AG09309 (cell line): ENCODE results near the gene PDCD1LG2.
"Not testable (repeated sequence)": the region's sequence is repeated elsewhere in the genome, so short reads cannot be mapped to it uniquely, and the experiment has no call there.

Experiments used
- DNase-seq: peaks from one replicate; pipeline ENCODE4 v3.0.0-alpha.2; 2010; ENCODE audit warnings: low read depth
- H3K4me3 ChIP-seq: 2 replicates; pipeline ENCODE4 v1.5.1; 2011; ENCODE audit warnings: mild to moderate bottlenecking, low read depth, low read length, moderate library complexity; ENCODE audit not compliant: control insufficient read depth
- TF ChIP-seq, protein P1 (sequence below): IDR thresholded peaks from 2 replicates; pipeline ENCODE4 v1.5.1; 2011; ENCODE audit warnings: mild to moderate bottlenecking, low read depth, low read length, inconsistent platforms; ENCODE audit not compliant: insufficient read depth, control insufficient read depth; ENCODE audit errors: missing control alignments

PDCD1LG2 gene

DNA sequence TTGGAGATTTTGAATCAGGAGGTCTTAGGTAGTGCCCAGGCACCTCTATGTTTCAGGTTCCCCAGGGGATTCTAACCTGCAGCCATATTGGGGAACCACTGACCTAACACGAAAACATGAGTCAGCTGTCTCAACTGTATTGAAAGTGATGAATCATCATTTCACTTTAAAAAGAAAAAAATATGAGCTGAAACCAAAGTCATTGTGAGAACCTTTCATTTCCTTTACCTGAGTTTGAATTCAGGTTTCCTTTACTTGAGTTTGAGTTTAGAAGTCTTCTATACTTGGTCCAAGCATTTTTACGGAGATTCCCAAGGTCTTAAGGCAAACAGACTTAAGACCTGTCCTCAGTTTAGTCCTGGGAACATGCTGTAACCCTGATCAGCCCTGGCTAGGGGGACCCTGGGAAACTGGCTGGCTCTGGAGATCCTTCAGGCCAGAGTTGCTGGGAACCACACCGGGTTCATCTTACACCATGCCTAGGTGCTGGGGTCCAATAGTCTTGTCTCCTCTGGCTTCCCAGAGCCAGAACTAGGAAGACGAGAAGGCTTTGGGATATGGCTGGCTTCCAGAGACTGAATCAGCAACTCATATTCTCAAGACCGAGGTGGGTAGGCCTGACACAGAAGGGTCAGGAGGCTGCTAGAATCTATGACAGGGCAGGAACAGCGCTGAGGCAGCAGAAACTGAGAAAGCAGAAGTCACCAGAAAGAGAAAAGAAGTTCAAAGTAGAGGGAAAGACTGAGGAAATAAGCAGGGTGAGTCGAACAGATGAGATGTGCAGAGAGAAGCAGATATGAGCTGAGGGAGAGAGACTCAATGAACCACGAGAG, 16.4 kb upstream of the PDCD1LG2 start:
- no peak overlapping the region for H3K4me3 ChIP-seq
- TF ChIP-seq, protein P1, sequence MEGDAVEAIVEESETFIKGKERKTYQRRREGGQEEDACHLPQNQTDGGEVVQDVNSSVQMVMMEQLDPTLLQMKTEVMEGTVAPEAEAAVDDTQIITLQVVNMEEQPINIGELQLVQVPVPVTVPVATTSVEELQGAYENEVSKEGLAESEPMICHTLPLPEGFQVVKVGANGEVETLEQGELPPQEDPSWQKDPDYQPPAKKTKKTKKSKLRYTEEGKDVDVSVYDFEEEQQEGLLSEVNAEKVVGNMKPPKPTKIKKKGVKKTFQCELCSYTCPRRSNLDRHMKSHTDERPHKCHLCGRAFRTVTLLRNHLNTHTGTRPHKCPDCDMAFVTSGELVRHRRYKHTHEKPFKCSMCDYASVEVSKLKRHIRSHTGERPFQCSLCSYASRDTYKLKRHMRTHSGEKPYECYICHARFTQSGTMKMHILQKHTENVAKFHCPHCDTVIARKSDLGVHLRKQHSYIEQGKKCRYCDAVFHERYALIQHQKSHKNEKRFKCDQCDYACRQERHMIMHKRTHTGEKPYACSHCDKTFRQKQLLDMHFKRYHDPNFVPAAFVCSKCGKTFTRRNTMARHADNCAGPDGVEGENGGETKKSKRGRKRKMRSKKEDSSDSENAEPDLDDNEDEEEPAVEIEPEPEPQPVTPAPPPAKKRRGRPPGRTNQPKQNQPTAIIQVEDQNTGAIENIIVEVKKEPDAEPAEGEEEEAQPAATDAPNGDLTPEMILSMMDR, result no peak
- peak; percentile 54 for DNase-seq

DNA sequence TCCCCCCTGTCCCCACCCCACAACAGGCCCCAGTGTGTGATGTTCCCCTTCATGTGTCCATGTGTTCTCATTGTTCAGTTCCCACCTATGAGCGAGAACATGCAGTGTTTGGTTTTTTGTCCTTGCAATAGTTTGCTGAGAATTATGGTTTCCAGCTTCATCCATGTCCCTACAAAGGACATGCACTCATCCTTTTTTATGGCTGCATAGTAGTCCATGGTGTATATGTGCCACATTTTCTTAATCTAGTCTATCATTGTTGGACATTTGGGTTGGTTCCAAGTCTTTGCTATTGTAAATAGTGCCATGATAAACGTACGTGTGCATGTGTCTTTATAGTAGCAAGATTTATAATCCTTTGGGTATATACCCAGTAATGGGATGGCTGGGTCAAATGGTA, 15.6 kb upstream of the PDCD1LG2 start:
- DNase-seq, H3K4me3 ChIP-seq: not testable (repeated sequence)

DNA sequence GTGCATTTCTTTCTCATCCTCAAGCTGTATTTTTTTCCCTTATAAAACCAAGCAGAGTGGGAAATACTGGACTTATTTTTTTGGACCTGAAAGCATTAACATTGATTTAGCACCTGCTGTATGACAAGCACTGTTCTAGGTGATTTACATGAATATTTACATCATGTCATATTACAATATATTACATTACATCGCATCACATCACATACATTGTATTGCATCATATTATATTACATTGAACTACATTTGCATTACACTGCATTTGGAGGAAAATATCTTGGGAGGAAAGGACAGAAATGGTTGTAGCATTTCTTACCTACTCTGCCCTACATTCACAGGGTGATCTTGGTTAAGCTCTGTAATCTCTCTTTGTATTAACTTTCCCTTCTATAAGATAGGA, 11.2 kb upstream of the PDCD1LG2 start:
- no peak overlapping the region for H3K4me3 ChIP-seq

DNA sequence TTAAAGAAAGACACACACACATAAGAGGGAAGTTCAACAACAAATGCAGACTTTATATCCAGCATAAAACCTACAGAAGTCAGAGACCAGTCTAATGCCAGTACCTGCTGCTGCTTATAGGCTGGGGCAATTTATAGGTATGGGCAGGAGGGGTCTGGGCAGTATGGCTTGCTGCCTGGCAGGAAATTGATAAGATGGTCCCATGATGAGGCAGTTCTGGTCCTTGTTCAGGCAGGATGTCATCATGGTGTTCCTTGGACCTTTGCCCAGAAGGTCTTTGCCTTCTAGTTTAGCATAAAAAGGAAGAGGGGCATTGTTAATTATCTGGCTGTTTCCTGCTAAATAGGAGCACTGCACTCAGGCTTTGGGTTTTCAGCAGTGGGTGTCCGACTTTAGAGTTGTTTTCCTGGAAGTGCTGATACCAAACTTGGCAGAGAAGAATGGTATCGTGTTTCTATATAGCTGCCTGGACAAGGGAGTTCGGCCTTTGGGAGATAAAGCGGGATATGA, 10.4 kb upstream of the PDCD1LG2 start:
- no peak for DNase-seq
- TF ChIP-seq, protein P1, result no peak
- H3K4me3 ChIP-seq, result no peak overlapping the region

More for the DNA sequence above, 11.2 kb upstream of the PDCD1LG2 start:
- DNase-seq, result no peak
- TF ChIP-seq, protein P1, result no peak

DNA sequence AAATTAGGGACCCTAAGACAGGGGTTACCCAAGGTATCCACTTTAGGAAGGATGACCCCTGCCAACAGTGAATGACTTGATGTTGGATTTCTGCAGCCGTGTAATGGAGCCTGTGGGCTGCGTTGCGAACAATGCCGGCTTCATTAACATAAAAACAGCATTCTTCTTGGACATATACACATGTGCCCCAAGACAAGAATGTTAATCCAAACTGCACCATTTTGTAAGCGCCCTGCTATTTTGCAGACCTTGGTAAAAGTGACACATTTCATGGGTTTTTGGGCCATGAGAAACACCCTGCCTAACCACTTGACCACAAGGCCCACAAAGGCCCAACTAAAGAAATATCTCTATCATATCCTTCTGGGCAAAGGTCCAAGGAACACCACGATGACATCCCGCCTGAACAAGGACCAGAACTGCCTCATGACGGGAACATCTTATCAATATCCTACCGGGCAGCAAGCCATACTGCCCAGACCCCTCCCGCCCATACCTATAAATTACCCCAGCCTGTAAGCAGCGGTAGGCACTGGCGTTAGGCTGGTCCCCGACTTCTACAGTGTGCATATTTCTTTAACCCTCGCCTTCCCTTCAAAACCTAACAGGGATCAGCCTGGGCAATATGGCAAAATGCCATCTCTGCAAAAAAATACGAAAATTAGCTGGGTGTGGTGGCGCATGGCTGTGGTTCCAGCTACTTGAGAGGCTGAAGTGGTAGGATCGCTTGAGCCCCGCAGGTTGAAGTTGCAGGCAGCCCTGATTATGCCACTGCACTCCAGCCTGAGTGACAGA, 9.7 kb upstream of the PDCD1LG2 start:
- TF ChIP-seq, protein P1, result no peak
- no peak overlapping the region for H3K4me3 ChIP-seq
- no peak for DNase-seq

DNA sequence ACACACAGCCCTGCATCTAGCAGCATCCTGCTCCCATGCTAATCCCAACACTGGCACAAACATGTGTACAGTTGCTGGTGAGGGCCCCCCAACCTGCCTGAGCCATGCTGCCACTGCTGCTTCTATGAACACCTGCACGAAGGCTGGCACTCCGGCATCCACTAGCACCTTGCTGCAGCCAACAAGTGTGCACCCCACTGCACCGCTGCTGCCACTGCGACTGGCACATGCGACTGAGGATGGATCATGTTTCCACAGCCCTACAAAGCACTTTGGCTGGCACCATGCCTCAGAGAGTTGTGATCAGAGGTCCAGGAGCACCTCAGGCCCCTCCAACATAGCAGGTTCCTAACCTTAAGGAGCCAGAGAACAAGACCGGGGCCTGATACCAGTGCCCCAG, 7.8 kb upstream of the PDCD1LG2 start:
- DNase-seq, result no peak
- no peak overlapping the region for H3K4me3 ChIP-seq
- TF ChIP-seq, protein P1, result no peak

DNA sequence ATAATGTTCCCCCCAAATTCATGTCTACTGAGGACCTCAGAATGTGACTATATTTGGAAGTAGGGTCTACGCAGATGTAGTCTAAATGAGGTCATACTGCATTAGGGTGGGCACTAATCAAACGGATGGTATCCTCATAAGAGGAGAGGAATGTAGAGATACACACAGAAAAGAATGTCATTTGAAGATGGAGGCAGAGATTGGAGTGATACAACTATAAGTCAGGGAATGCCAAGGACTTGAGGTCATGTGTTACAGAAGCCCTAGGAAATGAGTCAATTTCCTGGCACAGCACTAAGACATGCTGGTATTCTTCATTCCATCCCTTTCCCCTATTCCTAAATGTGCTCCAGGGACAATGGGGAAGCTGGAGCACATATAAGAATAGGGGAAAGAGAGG, 758 bp upstream of the PDCD1LG2 start:
- TF ChIP-seq, protein P1, result no peak
- DNase-seq, result peak; percentile 75
- H3K4me3 ChIP-seq, result no peak overlapping the region
